HS-27A (cell line): Measurements from ENCODE around the gene PDE7B.
A peak's percentile ranks its signal among the peaks of the same experiment; 100 is the strongest.

Experiments
- DNase-seq: peaks from one replicate; pipeline ENCODE4 v3.0.0-alpha.2; 2012; ENCODE audit warnings: low read depth, missing footprints

The PDE7B gene

GRCh38 chr6:136031982-136032381 lies 180.5 kb downstream of the PDE7B start:
- no peak for DNase-seq

- DNase-seq = no peak
Observed at GRCh38 chr6:136033416-136033815, 181.9 kb downstream of the PDE7B start.

- DNase-seq = no peak
Observed at GRCh38 chr6:136034422-136034821, 182.9 kb downstream of the PDE7B start.

- no peak for DNase-seq
Observed at GRCh38 chr6:136035378-136036070, 184.0 kb downstream of the PDE7B start.

- no peak for DNase-seq
Observed at GRCh38 chr6:136036071-136036380, 184.5 kb downstream of the PDE7B start.

- no peak for DNase-seq
Observed at GRCh38 chr6:136036601-136037000, 185.1 kb downstream of the PDE7B start.

- DNase-seq = no peak
Observed at GRCh38 chr6:136037242-136037875, 185.9 kb downstream of the PDE7B start.

- DNase-seq = no peak
Observed at GRCh38 chr6:136037876-136038460, 186.5 kb downstream of the PDE7B start.

- DNase-seq = no peak
Observed at GRCh38 chr6:136038531-136038930, 187.0 kb downstream of the PDE7B start.

GRCh38 chr6:136039185-136039584 lies 187.7 kb downstream of the PDE7B start:
- no peak for DNase-seq

- DNase-seq = no peak
Observed at GRCh38 chr6:136050475-136050874, 199.0 kb downstream of the PDE7B start.

GRCh38 chr6:136051140-136051775 lies 199.8 kb downstream of the PDE7B start:
- no peak for DNase-seq

- no peak for DNase-seq
Observed at GRCh38 chr6:136052031-136052430, 200.5 kb downstream of the PDE7B start.

GRCh38 chr6:136058852-136059251 lies 207.4 kb downstream of the PDE7B start:
- no peak for DNase-seq

- DNase-seq = no peak
Observed at GRCh38 chr6:136059308-136059707, 207.8 kb downstream of the PDE7B start.

- no peak for DNase-seq
Observed at GRCh38 chr6:136060052-136060451, 208.6 kb downstream of the PDE7B start.

- DNase-seq = no peak
Observed at GRCh38 chr6:136060759-136061158, 209.3 kb downstream of the PDE7B start.

- DNase-seq = no peak
Observed at GRCh38 chr6:136061701-136062100, 210.2 kb downstream of the PDE7B start.

- DNase-seq = no peak
Observed at GRCh38 chr6:136063096-136063495, 211.6 kb downstream of the PDE7B start.

- DNase-seq = no peak
Observed at GRCh38 chr6:136066005-136066404, 214.5 kb downstream of the PDE7B start.

- peak; percentile 48 for DNase-seq
Observed at GRCh38 chr6:136067731-136068341, 216.3 kb downstream of the PDE7B start.

- peak; percentile 64 for DNase-seq
Observed at GRCh38 chr6:136069119-136069518, 217.6 kb downstream of the PDE7B start.

- no peak for DNase-seq
Observed at GRCh38 chr6:136070815-136071214, 219.3 kb downstream of the PDE7B start.
